HEK293 (cell line): ENCODE data around the gene SCNN1A.

Source experiments
- CTCF ChIA-PET: fragments of 350-600 bp; formaldehyde crosslinking; extraction: SDS; loops from one replicate; lab custom pipeline; 2021; ENCODE audit warnings: antibody characterized with exemption; lab: Yijun Ruan, JAX
- POLR2A ChIA-PET: fragments of 300-600 bp; formaldehyde crosslinking; extraction: SDS; loops from one replicate; lab custom pipeline; 2020; ENCODE audit warnings: antibody characterized with exemption, inconsistent platforms; lab: Yijun Ruan, JAX
- H3K27ac ChIP-seq: fragments of 200-500 bp; sonication (Bioruptor generic); 2 replicates; pipeline ENCODE4 v1.5.1; 2014; ENCODE audit warnings: low read depth, low read length, control low read depth, inconsistent platforms; ENCODE audit errors: extremely low read depth
- H3K36me3 ChIP-seq, 2 experiments: fragments of 200-500 bp in 1 of 2; sonication (Bioruptor generic) in 1 of 2; 1 replicate in 1 of 2; 2 replicates in 1 of 2; pipeline ENCODE4 v1.5.1; 2014 to 2017; ENCODE audit warnings: inconsistent platforms in 2 of 2, low read length in 2 of 2; ENCODE audit not compliant: control insufficient read depth in 2 of 2, insufficient read depth in 1 of 2
- H3K4me1 ChIP-seq: fragments of 200-500 bp; sonication (Bioruptor generic); 2 replicates; pipeline ENCODE4 v1.5.1; 2014; ENCODE audit warnings: mild to moderate bottlenecking, low read length, inconsistent platforms; ENCODE audit not compliant: control insufficient read depth, insufficient read depth
- H3K4me3 ChIP-seq: 2 replicates; pipeline ENCODE4 v1.5.1; 2011; ENCODE audit warnings: low read depth, mild to moderate bottlenecking, control low read depth, low read length, moderate library complexity
- H3K9me3 ChIP-seq: fragments of 200-500 bp; sonication (Bioruptor generic); 2 replicates; pipeline ENCODE4 v1.5.1; 2014; ENCODE audit warnings: low read depth, low read length, inconsistent platforms; ENCODE audit not compliant: control insufficient read depth, insufficient read depth
- GLI2 ChIP-seq: fragments of 450-650 bp; formaldehyde crosslinking; IDR thresholded peaks from 2 replicates; pipeline ENCODE4; 2017; ENCODE audit warnings: missing biosample characterization, missing genetic modification characterization, low read depth, borderline replicate concordance
- HOXA7 ChIP-seq: sonication (generic); formaldehyde crosslinking; IDR thresholded peaks from 2 replicates; pipeline ENCODE4 v1.8.1; 2022; ENCODE audit warnings: missing genetic modification reagents, borderline replicate concordance
- MEIS1 ChIP-seq: sonication (generic); formaldehyde crosslinking; IDR thresholded peaks from 2 replicates; pipeline ENCODE4 v1.8.1; 2022; ENCODE audit warnings: missing genetic modification reagents, mild to moderate bottlenecking, borderline replicate concordance
- MZF1 ChIP-seq: fragments of 450-650 bp; formaldehyde crosslinking; IDR thresholded peaks from 2 replicates; pipeline ENCODE4 v1.5.1; 2017; ENCODE audit warnings: missing biosample characterization, missing genetic modification characterization, borderline replicate concordance
- OSR2 ChIP-seq: fragments of 450-650 bp; formaldehyde crosslinking; IDR thresholded peaks from 2 replicates; pipeline ENCODE4 v1.5.1; 2016; ENCODE audit warnings: missing biosample characterization, missing genetic modification characterization
- PRDM1 ChIP-seq: fragments of 450-650 bp; formaldehyde crosslinking; IDR thresholded peaks from 2 replicates; pipeline ENCODE4; 2016; ENCODE audit warnings: missing biosample characterization, missing genetic modification characterization
- PRDM2 ChIP-seq: fragments of 450-650 bp; formaldehyde crosslinking; IDR thresholded peaks from 2 replicates; pipeline ENCODE4 v1.5.1; 2016; ENCODE audit warnings: missing biosample characterization, missing genetic modification characterization, borderline replicate concordance
- TCF7L2 ChIP-seq: IDR thresholded peaks from 2 replicates; pipeline ENCODE4 v1.6.1; 2011; ENCODE audit warnings: low read depth, mild to moderate bottlenecking, inconsistent platforms, low read length, moderate library complexity, borderline replicate concordance
- TRIM28 ChIP-seq: IDR thresholded peaks from 2 replicates; pipeline ENCODE4 v1.6.1; 2011; ENCODE audit warnings: low read length, control low read depth, borderline replicate concordance
- ZFP37 ChIP-seq: fragments of 450-650 bp; formaldehyde crosslinking; IDR thresholded peaks from 2 replicates; pipeline ENCODE4 v1.5.1; 2016; ENCODE audit warnings: missing biosample characterization, missing genetic modification characterization
- ZNF133 ChIP-seq: fragments of 450-650 bp; formaldehyde crosslinking; IDR thresholded peaks from 2 replicates; pipeline ENCODE4 v1.5.1; 2016; ENCODE audit warnings: missing biosample characterization, missing genetic modification characterization
- ZNF138 ChIP-seq: fragments of 450-650 bp; formaldehyde crosslinking; IDR thresholded peaks from 2 replicates; pipeline ENCODE4 v1.5.1; 2016; ENCODE audit warnings: missing biosample characterization, missing genetic modification characterization, borderline replicate concordance
- ZNF18 ChIP-seq: fragments of 450-650 bp; formaldehyde crosslinking; IDR thresholded peaks from 2 replicates; pipeline ENCODE4 v1.5.1; 2016; ENCODE audit warnings: missing biosample characterization, missing genetic modification characterization
- ZNF202 ChIP-seq: fragments of 450-650 bp; formaldehyde crosslinking; IDR thresholded peaks from 2 replicates; pipeline ENCODE4 v1.5.1; 2016; ENCODE audit warnings: missing biosample characterization, missing genetic modification characterization, borderline replicate concordance
- ZNF239 ChIP-seq: fragments of 450-650 bp; formaldehyde crosslinking; IDR thresholded peaks from 2 replicates; pipeline ENCODE4 v1.5.1; 2016; ENCODE audit warnings: missing biosample characterization, missing genetic modification characterization
- ZNF266 ChIP-seq: fragments of 450-650 bp; formaldehyde crosslinking; IDR thresholded peaks from 2 replicates; pipeline ENCODE4 v1.5.1; 2016; ENCODE audit warnings: missing biosample characterization, missing genetic modification characterization, low read depth
- ZNF324 ChIP-seq: fragments of 450-650 bp; formaldehyde crosslinking; IDR thresholded peaks from 2 replicates; pipeline ENCODE4 v1.5.1; 2016; ENCODE audit warnings: missing biosample characterization, missing genetic modification characterization
- ZNF362 ChIP-seq: fragments of 450-650 bp; formaldehyde crosslinking; IDR thresholded peaks from 2 replicates; pipeline ENCODE4 v1.5.1; 2016; ENCODE audit warnings: missing biosample characterization, missing genetic modification characterization
- ZNF391 ChIP-seq: fragments of 450-650 bp; formaldehyde crosslinking; IDR thresholded peaks from 2 replicates; pipeline ENCODE4 v1.5.1; 2016; ENCODE audit warnings: low read depth, missing biosample characterization, missing genetic modification characterization, borderline replicate concordance
- ZNF416 ChIP-seq: fragments of 450-650 bp; formaldehyde crosslinking; IDR thresholded peaks from 2 replicates; pipeline ENCODE4 v1.5.1; 2016; ENCODE audit warnings: missing biosample characterization, missing genetic modification characterization
- ZNF48 ChIP-seq: fragments of 450-650 bp; formaldehyde crosslinking; IDR thresholded peaks from 2 replicates; pipeline ENCODE4 v1.5.1; 2016; ENCODE audit warnings: missing biosample characterization, missing genetic modification characterization
- ZNF488 ChIP-seq: fragments of 450-650 bp; formaldehyde crosslinking; IDR thresholded peaks from 2 replicates; pipeline ENCODE4 v1.5.1; 2016; ENCODE audit warnings: missing biosample characterization, missing genetic modification characterization
- ZNF510 ChIP-seq: fragments of 450-650 bp; formaldehyde crosslinking; IDR thresholded peaks from 2 replicates; pipeline ENCODE4 v1.5.1; 2018; ENCODE audit warnings: mild to moderate bottlenecking, missing genetic modification characterization, missing biosample characterization; ENCODE audit not compliant: insufficient replicate concordance
- ZNF626 ChIP-seq: fragments of 450-650 bp; sonication (Bioruptor Pico); formaldehyde crosslinking; IDR thresholded peaks from 2 replicates; pipeline ENCODE4 v1.5.1; 2018; ENCODE audit warnings: missing biosample characterization, missing genetic modification characterization, inconsistent platforms
- ZNF707 ChIP-seq: fragments of 450-650 bp; formaldehyde crosslinking; IDR thresholded peaks from 2 replicates; pipeline ENCODE4 v1.5.1; 2016; ENCODE audit warnings: missing biosample characterization, missing genetic modification characterization

Gene SCNN1A

GRCh38 chr12:6423267-6424007 lies 48.1 kb upstream of the SCNN1A start (continued):
- TF ChIP-seq PRDM2 (tag by site-specific recombination) = no peak
- no peak for TF ChIP-seq ZNF324 (tag by site-specific recombination)

GRCh38 chr12:6420364-6420763 lies 45.0 kb upstream of the SCNN1A start:
- Histone ChIP-seq H3K9me3 (no peaks in the 10 kb centered on the region), H3K27ac (no peak overlapping the region), H3K4me1 (no peaks in the 10 kb centered on the region), H3K36me3 (no peaks in the 10 kb centered on the region), H3K4me3 (no peak overlapping the region)
- TF ChIP-seq ZNF202 (tag by site-specific recombination) (no peak), ZNF626 (tag by site-specific recombination) (no peak), ZNF707 (tag by site-specific recombination) (no peak), ZNF510 (tag by site-specific recombination) (no peak), TRIM28 (no peak), ZNF266 (tag by site-specific recombination) (no peak), HOXA7 (CRISPR knock-in tag) (no peak), ZNF416 (tag by site-specific recombination) (no peak), ZNF362 (tag by site-specific recombination) (no peak), PRDM1 (tag by site-specific recombination) (no peak), ZNF239 (no peak)
- POLR2A ChIA-PET = no interaction called here
- CTCF ChIA-PET = interaction anchor here (0.6 to 1.2 kb wide), 3 partner anchors 28 to 359 kb away, joined by 3 to 4 read pairs (median 3); no protein-coding TSS in a partner anchor

GRCh38 chr12:6418796-6419195 lies 43.4 kb upstream of the SCNN1A start:
- CTCF ChIA-PET = interaction anchor here (1.5 to 2.7 kb wide), 2 partner anchors 47 to 92 kb away, joined by 5 to 9 read pairs; no protein-coding TSS in a partner anchor
- no peak overlapping the region for H3K27ac ChIP-seq
- TF ChIP-seq ZNF18 (tag by site-specific recombination) (no peak), ZNF138 (tag by site-specific recombination) (no peak), ZNF48 (no peak), MEIS1 (no peak), TCF7L2 (no peak), OSR2 (tag by site-specific recombination) (no peak), GLI2 (tag by site-specific recombination) (no peak), ZFP37 (tag by site-specific recombination) (no peak), ZNF391 (tag by site-specific recombination) (no peak), ZNF488 (no peak), MZF1 (no peak), ZNF133 (tag by site-specific recombination) (no peak)

More at GRCh38 chr12:6418796-6419195, 43.4 kb upstream of the SCNN1A start:
- POLR2A ChIA-PET = no interaction called here
- Histone ChIP-seq H3K9me3 (no peaks in the 10 kb centered on the region), H3K4me1 (no peaks in the 10 kb centered on the region), H3K36me3 (no peaks in the 10 kb centered on the region), H3K4me3 (no peak overlapping the region)
